ENCODE results near the gene SRRM4. TPM values are rescaled to one million over a fixed set of nuclear protein-coding genes. Genes with fewer than 3 reads are reported as not detected.

The SRRM4 gene
- total RNA-seq, 4 donors from 2014 or later = not detected

DNA sequence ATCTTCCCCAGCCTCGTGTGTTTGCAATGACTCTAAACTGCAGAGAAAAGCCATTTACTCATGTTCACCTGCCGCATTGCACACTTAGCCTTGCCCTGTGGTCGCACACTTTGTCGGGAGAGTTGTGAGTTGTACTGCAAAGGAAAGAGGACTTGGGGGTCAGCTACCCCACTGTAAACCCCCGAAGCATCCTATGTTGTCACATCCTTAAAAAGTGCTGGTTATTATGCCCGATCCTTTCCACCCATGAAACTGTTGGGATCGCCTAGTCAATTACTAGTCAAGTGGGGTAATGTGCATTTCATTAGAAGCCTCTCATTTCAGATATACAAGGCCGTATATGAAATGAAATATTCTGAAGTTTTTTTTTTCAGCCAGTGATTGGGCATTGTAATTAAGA, 98.2 kb downstream of the SRRM4 start:
- DNase-seq (ENCODE audit: low spot score in 2 of 2) = no peak
- H3K27ac ChIP-seq = no peak overlapping the region
- H3K4me3 ChIP-seq = no peak overlapping the region
- no peaks in the 10 kb centered on the region for H3K4me1 ChIP-seq
- H3K36me3 ChIP-seq = no peaks in the 10 kb centered on the region
- H3K27me3 ChIP-seq = no peaks in the 10 kb centered on the region
- TF ChIP-seq POLR2A (IDR thresholded peaks at IDR 0.05) = no peak
- no peak for TF ChIP-seq EP300 (IDR thresholded peaks at IDR 0.05)
- TF ChIP-seq, protein P1, sequence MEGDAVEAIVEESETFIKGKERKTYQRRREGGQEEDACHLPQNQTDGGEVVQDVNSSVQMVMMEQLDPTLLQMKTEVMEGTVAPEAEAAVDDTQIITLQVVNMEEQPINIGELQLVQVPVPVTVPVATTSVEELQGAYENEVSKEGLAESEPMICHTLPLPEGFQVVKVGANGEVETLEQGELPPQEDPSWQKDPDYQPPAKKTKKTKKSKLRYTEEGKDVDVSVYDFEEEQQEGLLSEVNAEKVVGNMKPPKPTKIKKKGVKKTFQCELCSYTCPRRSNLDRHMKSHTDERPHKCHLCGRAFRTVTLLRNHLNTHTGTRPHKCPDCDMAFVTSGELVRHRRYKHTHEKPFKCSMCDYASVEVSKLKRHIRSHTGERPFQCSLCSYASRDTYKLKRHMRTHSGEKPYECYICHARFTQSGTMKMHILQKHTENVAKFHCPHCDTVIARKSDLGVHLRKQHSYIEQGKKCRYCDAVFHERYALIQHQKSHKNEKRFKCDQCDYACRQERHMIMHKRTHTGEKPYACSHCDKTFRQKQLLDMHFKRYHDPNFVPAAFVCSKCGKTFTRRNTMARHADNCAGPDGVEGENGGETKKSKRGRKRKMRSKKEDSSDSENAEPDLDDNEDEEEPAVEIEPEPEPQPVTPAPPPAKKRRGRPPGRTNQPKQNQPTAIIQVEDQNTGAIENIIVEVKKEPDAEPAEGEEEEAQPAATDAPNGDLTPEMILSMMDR (IDR thresholded peaks at IDR 0.05) = no peak
- WGBS, 2 donors = 74 to 77% methylated on average over 8 of the region's 8 CpGs
- H3K9me3 ChIP-seq = no peaks in the 10 kb centered on the region

GRCh38 chr12:119082016-119082415, 100.7 kb downstream of the SRRM4 start:
- Histone ChIP-seq H3K4me3 (no peak overlapping the region), H3K9me3 (no peaks in the 10 kb centered on the region), H3K27me3 (no peaks in the 10 kb centered on the region), H3K27ac (no peak overlapping the region), H3K4me1 (no peaks in the 10 kb centered on the region), H3K36me3 (no peaks in the 10 kb centered on the region)
- no peak for TF ChIP-seq EP300 (IDR thresholded peaks at IDR 0.05)
- TF ChIP-seq, protein P1 (IDR thresholded peaks at IDR 0.05) = no peak
- TF ChIP-seq POLR2A (IDR thresholded peaks at IDR 0.05) = no peak
- WGBS, 2 donors = 33 to 50% methylated on average over 7 of the region's 7 CpGs
- DNase-seq (ENCODE audit: low spot score in 2 of 2) = no peak

DNA sequence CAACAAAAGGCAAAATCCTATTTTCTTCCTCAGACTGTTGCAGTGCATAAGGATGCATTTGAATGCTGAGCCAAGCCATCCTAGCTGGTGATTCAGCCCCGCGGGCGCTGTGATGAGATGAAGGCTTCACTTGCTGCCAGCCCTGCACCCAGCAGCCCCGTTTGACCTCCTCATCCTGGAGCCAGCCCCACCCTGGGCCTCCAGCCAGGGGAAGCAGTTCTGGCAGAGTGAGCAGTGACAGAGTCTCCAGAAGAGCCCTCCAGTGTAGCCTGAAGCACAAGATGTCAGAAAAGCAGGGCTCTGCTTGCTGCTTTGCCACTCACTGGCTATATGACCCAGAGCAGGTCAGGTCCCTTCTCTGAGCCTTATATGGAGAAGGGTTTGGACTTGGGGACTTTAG, 101.2 kb downstream of the SRRM4 start:
- Histone ChIP-seq H3K27ac (no peak overlapping the region), H3K9me3 (no peaks in the 10 kb centered on the region), H3K4me3 (no peak overlapping the region), H3K36me3 (no peaks in the 10 kb centered on the region), H3K4me1 (no peaks in the 10 kb centered on the region), H3K27me3 (no peaks in the 10 kb centered on the region)
- DNase-seq (ENCODE audit: low spot score in 2 of 2) = no peak
- no peak for TF ChIP-seq POLR2A (IDR thresholded peaks at IDR 0.05)
- no peak for TF ChIP-seq EP300 (IDR thresholded peaks at IDR 0.05)
- TF ChIP-seq, protein P1 (IDR thresholded peaks at IDR 0.05) = no peak
- WGBS, 2 donors = 54 to 61% methylated on average over 4 of the region's 4 CpGs

DNA sequence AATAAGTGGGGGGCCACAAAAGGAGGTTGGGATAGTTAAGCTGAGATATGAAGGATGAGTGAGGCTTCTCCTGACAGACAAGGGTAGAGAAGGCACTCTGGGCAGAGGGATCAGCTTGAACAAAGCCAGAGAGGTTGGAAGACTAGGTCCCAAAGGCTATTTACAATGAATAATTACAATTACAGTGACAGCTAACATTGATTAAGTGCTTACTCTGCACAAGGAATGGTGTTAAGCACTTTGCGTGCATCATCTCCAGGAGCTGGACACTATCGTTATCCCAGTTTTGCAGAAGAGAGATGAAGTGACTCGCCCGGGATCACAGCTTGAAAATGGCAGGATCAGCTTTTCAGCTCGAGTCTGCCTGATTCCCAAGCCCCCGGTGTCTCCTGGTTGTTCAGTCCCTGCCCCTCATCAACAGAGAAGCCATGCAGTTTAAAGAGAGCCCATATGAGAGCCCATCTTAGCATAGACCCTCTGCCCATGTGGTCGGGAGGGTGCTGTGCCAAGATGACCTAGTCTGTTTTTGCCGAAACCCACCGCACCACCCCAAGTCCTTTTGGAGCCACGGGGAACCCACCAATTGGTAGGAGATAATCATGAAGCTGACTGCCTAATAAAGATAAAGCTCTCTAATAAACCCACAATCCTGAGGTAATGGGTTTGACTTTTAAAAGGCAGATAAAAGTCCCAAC, 107.5 kb downstream of the SRRM4 start:
- 69 to 81% methylated on average over 8 to 10 of the region's 10 CpGs for WGBS, 2 donors
- Histone ChIP-seq H3K36me3 (no peaks in the 10 kb centered on the region), H3K27me3 (no peaks in the 10 kb centered on the region), H3K4me1 (no peaks in the 10 kb centered on the region), H3K9me3 (no peaks in the 10 kb centered on the region), H3K4me3 (no peak overlapping the region), H3K27ac (no peak overlapping the region)
- TF ChIP-seq EP300 (IDR thresholded peaks at IDR 0.05) (no peak), POLR2A (IDR thresholded peaks at IDR 0.05) (no peak)
- TF ChIP-seq, protein P1 (IDR thresholded peaks at IDR 0.05) = no peak
- DNase-seq (ENCODE audit: low spot score in 2 of 2) = no peak

GRCh38 chr12:119089380-119090013, 108.2 kb downstream of the SRRM4 start:
- TF ChIP-seq EP300 (IDR thresholded peaks at IDR 0.05) = no peak
- no peak for TF ChIP-seq POLR2A (IDR thresholded peaks at IDR 0.05)
- TF ChIP-seq, protein P1 (IDR thresholded peaks at IDR 0.05) = no peak

More at GRCh38 chr12:119089380-119090013, 108.2 kb downstream of the SRRM4 start:
- no peak overlapping the region for H3K4me3 ChIP-seq
- no peaks in the 10 kb centered on the region for H3K36me3 ChIP-seq
- WGBS, 2 donors = 20 to 55% methylated on average over 1 of the region's 1 CpG
- no peak for DNase-seq (ENCODE audit: low spot score in 2 of 2)
- no peaks in the 10 kb centered on the region for H3K27me3 ChIP-seq
- no peak overlapping the region for H3K27ac ChIP-seq
- H3K9me3 ChIP-seq = no peaks in the 10 kb centered on the region
- no peaks in the 10 kb centered on the region for H3K4me1 ChIP-seq

All from tibial nerve (tissue), 4 donors.